Vagina (tissue), 2 donors: ENCODE results near the gene MMP24OS.

ENCODE experiments used
- POLR2A ChIP-seq, 2 donors: fragments of 450-650 bp; IDR thresholded peaks; one replicate each; pipeline ENCODE4 v1.6.1; 2017; ENCODE audit warnings: antibody characterized with exemption in 2 of 2, mild to moderate bottlenecking in 2 of 2, moderate library complexity in 2 of 2
- POLR2AphosphoS5 ChIP-seq, 2 donors: sonication (generic); formaldehyde crosslinking; IDR thresholded peaks; one replicate each; pipeline ENCODE4 v1.9.0; 2017; ENCODE audit warnings: antibody characterized with exemption in 2 of 2, mild to moderate bottlenecking in 2 of 2, low read depth in 1 of 2; ENCODE audit not compliant: insufficient read depth in 1 of 2
- TF ChIP-seq, protein P1 (sequence below), 3 experiments: fragments of 450-650 bp in 2 of 3; fragments of 200-600 bp in 1 of 3; sonication (generic) in 1 of 3; IDR thresholded peaks; one replicate each; pipeline ENCODE4 v1.5.1; 2017 to 2019; ENCODE audit warnings: antibody characterized with exemption in 3 of 3, mild to moderate bottlenecking in 2 of 3, moderate library complexity in 2 of 3

GRCh38 chr20:35246723-35247122 is 31.2 kb downstream of the MMP24OS start:
- TF ChIP-seq, protein P1, sequence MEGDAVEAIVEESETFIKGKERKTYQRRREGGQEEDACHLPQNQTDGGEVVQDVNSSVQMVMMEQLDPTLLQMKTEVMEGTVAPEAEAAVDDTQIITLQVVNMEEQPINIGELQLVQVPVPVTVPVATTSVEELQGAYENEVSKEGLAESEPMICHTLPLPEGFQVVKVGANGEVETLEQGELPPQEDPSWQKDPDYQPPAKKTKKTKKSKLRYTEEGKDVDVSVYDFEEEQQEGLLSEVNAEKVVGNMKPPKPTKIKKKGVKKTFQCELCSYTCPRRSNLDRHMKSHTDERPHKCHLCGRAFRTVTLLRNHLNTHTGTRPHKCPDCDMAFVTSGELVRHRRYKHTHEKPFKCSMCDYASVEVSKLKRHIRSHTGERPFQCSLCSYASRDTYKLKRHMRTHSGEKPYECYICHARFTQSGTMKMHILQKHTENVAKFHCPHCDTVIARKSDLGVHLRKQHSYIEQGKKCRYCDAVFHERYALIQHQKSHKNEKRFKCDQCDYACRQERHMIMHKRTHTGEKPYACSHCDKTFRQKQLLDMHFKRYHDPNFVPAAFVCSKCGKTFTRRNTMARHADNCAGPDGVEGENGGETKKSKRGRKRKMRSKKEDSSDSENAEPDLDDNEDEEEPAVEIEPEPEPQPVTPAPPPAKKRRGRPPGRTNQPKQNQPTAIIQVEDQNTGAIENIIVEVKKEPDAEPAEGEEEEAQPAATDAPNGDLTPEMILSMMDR (IDR thresholded peaks at IDR 0.05), result no peak
- TF ChIP-seq POLR2AphosphoS5 (IDR thresholded peaks at IDR 0.05; ENCODE audit: insufficient read depth in 1 of 2, low read depth in 1 of 2) (no peak), POLR2A (IDR thresholded peaks at IDR 0.05) (no peak)
